WTC11 (cell line): ENCODE results near the gene HSDL2. TPM values are rescaled to one million over a fixed set of nuclear protein-coding genes. Genes with fewer than 3 reads are reported as not detected.

Experiments
- ATF1 ChIP-seq: sonication (generic); formaldehyde crosslinking; IDR thresholded peaks from 2 replicates; pipeline ENCODE4 v1.8.1; 2023; ENCODE audit warnings: mild to moderate bottlenecking, moderate library complexity, missing genetic modification reagents
- ATF2 ChIP-seq: sonication (generic); formaldehyde crosslinking; IDR thresholded peaks from 2 replicates; pipeline ENCODE4 v1.8.1; 2022; ENCODE audit warnings: low read depth, missing genetic modification reagents, borderline replicate concordance
- CREM ChIP-seq: sonication (generic); formaldehyde crosslinking; IDR thresholded peaks from 2 replicates; pipeline ENCODE4 v1.8.1; 2022; ENCODE audit warnings: mild to moderate bottlenecking, missing genetic modification reagents, moderate library complexity
- FOXK1 ChIP-seq: sonication (generic); formaldehyde crosslinking; IDR thresholded peaks from 2 replicates; pipeline ENCODE4 v1.8.0; 2022; ENCODE audit warnings: mild to moderate bottlenecking, moderate library complexity, missing genetic modification reagents
- FOXP1 ChIP-seq: sonication (generic); formaldehyde crosslinking; IDR thresholded peaks from 2 replicates; pipeline ENCODE4 v1.8.0; 2022; ENCODE audit warnings: missing genetic modification reagents, mild to moderate bottlenecking, moderate library complexity, borderline replicate concordance
- GABPB1 ChIP-seq: sonication (generic); formaldehyde crosslinking; IDR thresholded peaks from 2 replicates; pipeline ENCODE4 v1.8.1; 2023; ENCODE audit warnings: mild to moderate bottlenecking, missing genetic modification reagents
- GRHL2 ChIP-seq: fragments of 250-450 bp; sonication (Bioruptor Pico); IDR thresholded peaks from 2 replicates; pipeline ENCODE4 v1.8.0; 2022; ENCODE audit warnings: mild to moderate bottlenecking, moderate library complexity; ENCODE audit not compliant: insufficient replicate concordance, severe bottlenecking
- HMGA2 ChIP-seq: fragments of 250-450 bp; sonication (Bioruptor Pico); IDR thresholded peaks from 2 replicates; pipeline ENCODE4 v1.4.0; 2021; ENCODE audit warnings: mild to moderate bottlenecking, moderate library complexity
- JAZF1 ChIP-seq: fragments of 250-450 bp; sonication (Bioruptor Pico); IDR thresholded peaks from 2 replicates; pipeline ENCODE4 v1.9.0; 2021; ENCODE audit warnings: moderate library complexity, mild to moderate bottlenecking, inconsistent platforms
- MXD4 ChIP-seq: fragments of 250-450 bp; sonication (Bioruptor Pico); IDR thresholded peaks from 2 replicates; pipeline ENCODE4 v1.8.0; 2021; ENCODE audit warnings: mild to moderate bottlenecking, moderate library complexity, borderline replicate concordance
- NR1H2 ChIP-seq: sonication (generic); formaldehyde crosslinking; IDR thresholded peaks from 2 replicates; pipeline ENCODE4 v1.9.0; 2021; ENCODE audit warnings: mild to moderate bottlenecking, moderate library complexity, missing genetic modification reagents
- PRRX2 ChIP-seq: fragments of 250-450 bp; sonication (Bioruptor Pico); IDR thresholded peaks from 2 replicates; pipeline ENCODE4 v1.8.0; 2021; ENCODE audit warnings: mild to moderate bottlenecking
- RELA ChIP-seq: sonication (generic); formaldehyde crosslinking; IDR thresholded peaks from 2 replicates; pipeline ENCODE4 v1.8.1; 2022; ENCODE audit warnings: missing genetic modification reagents, mild to moderate bottlenecking, borderline replicate concordance
- SMAD3 ChIP-seq: sonication (generic); formaldehyde crosslinking; IDR thresholded peaks from 2 replicates; pipeline ENCODE4 v1.8.0; 2022; ENCODE audit warnings: missing genetic modification reagents, mild to moderate bottlenecking, borderline replicate concordance
- SMAD4 ChIP-seq: sonication (generic); formaldehyde crosslinking; IDR thresholded peaks from 2 replicates; pipeline ENCODE4 v1.8.0; 2022; ENCODE audit warnings: mild to moderate bottlenecking, missing genetic modification reagents
- TEAD1 ChIP-seq: sonication (generic); formaldehyde crosslinking; IDR thresholded peaks from 2 replicates; pipeline ENCODE4 v1.8.0; 2022; ENCODE audit warnings: mild to moderate bottlenecking, missing genetic modification reagents
- ZNF138 ChIP-seq: sonication (generic); formaldehyde crosslinking; conservative IDR thresholded peaks from 2 replicates; pipeline ENCODE4 v1.8.1; 2022; ENCODE audit warnings: mild to moderate bottlenecking, moderate library complexity, missing genetic modification reagents
- ZNF232 ChIP-seq: sonication (generic); formaldehyde crosslinking; IDR thresholded peaks from 2 replicates; pipeline ENCODE4 v1.8.0; 2022; ENCODE audit warnings: mild to moderate bottlenecking, missing genetic modification reagents
- ZNF263 ChIP-seq: sonication (generic); formaldehyde crosslinking; IDR thresholded peaks from 2 replicates; pipeline ENCODE4 v1.8.1; 2022; ENCODE audit warnings: low read depth, mild to moderate bottlenecking, moderate library complexity, missing genetic modification reagents
- ZNF416 ChIP-seq: fragments of 250-450 bp; sonication (Bioruptor Pico); IDR thresholded peaks from 2 replicates; pipeline ENCODE4 v1.9.0; 2021; ENCODE audit warnings: mild to moderate bottlenecking, inconsistent platforms
- ZNF671 ChIP-seq: fragments of 250-450 bp; sonication (Bioruptor Pico); IDR thresholded peaks from 2 replicates; pipeline ENCODE4 v1.8.0; 2021; ENCODE audit warnings: mild to moderate bottlenecking
- total RNA-seq: library from RNA; stranded (reverse); gene quantifications from 3 replicates; pipeline ENCODE4 v1.2.3, GENCODE V29; 2021
- TF ChIP-seq, protein P1 (sequence below): sonication (generic); formaldehyde crosslinking; IDR thresholded peaks from 2 replicates; pipeline ENCODE4 v1.8.0; 2023; ENCODE audit warnings: missing genetic modification reagents, mild to moderate bottlenecking, borderline replicate concordance
- TF ChIP-seq, protein P2 (sequence below): sonication (generic); formaldehyde crosslinking; IDR thresholded peaks from 2 replicates; pipeline ENCODE4 v1.8.0; 2022; ENCODE audit warnings: mild to moderate bottlenecking, missing genetic modification reagents
- TF ChIP-seq, protein P3 (sequence below): sonication (generic); formaldehyde crosslinking; IDR thresholded peaks from 2 replicates; pipeline ENCODE4 v1.8.0; 2022; ENCODE audit warnings: mild to moderate bottlenecking, missing genetic modification reagents
- TF ChIP-seq, protein P4 (sequence below): sonication (generic); formaldehyde crosslinking; conservative IDR thresholded peaks from 2 replicates; pipeline ENCODE4 v1.8.1; 2022; ENCODE audit warnings: mild to moderate bottlenecking, missing genetic modification reagents
- TF ChIP-seq, protein P5 (sequence below): sonication (generic); formaldehyde crosslinking; IDR thresholded peaks from 2 replicates; pipeline ENCODE4 v1.8.1; 2023; ENCODE audit warnings: mild to moderate bottlenecking, missing genetic modification reagents
- TF ChIP-seq, protein P6 (sequence below): fragments of 250-450 bp; sonication (Bioruptor Pico); IDR thresholded peaks from 2 replicates; pipeline ENCODE4 v1.9.0; 2021; ENCODE audit warnings: mild to moderate bottlenecking

HSDL2 gene
- total RNA-seq, 1 experiment from 2014 or later: 13.8 TPM

- TF ChIP-seq HMGA2 (CRISPR knock-in tag) (no peak), GABPB1 (CRISPR knock-in tag) (peak; percentile 61), FOXP1 (peak; percentile 56), ZNF263 (CRISPR knock-in tag) (no peak), ATF1 (CRISPR knock-in tag) (no peak), ZNF232 (CRISPR knock-in tag) (no peak; the same call in 1 of the 2 replicates), ZNF416 (CRISPR knock-in tag) (no peak; the same call in 1 of the 2 replicates), RELA (CRISPR knock-in tag) (no peak), CREM (CRISPR knock-in tag) (no peak), GRHL2 (CRISPR knock-in tag) (no peak), MXD4 (CRISPR knock-in tag) (no peak), ZNF671 (CRISPR knock-in tag) (no peak), PRRX2 (CRISPR knock-in tag) (no peak), JAZF1 (CRISPR knock-in tag) (no peak), FOXK1 (no peak), SMAD3 (CRISPR knock-in tag) (no peak; the same call in 1 of the 2 replicates), ATF2 (CRISPR knock-in tag) (no peak), SMAD4 (CRISPR knock-in tag) (no peak), NR1H2 (CRISPR knock-in tag) (no peak), ZNF138 (no peak), TEAD1 (CRISPR knock-in tag) (peak; percentile 81; the same call in 1 of the 2 replicates)
- TF ChIP-seq, protein P1, sequence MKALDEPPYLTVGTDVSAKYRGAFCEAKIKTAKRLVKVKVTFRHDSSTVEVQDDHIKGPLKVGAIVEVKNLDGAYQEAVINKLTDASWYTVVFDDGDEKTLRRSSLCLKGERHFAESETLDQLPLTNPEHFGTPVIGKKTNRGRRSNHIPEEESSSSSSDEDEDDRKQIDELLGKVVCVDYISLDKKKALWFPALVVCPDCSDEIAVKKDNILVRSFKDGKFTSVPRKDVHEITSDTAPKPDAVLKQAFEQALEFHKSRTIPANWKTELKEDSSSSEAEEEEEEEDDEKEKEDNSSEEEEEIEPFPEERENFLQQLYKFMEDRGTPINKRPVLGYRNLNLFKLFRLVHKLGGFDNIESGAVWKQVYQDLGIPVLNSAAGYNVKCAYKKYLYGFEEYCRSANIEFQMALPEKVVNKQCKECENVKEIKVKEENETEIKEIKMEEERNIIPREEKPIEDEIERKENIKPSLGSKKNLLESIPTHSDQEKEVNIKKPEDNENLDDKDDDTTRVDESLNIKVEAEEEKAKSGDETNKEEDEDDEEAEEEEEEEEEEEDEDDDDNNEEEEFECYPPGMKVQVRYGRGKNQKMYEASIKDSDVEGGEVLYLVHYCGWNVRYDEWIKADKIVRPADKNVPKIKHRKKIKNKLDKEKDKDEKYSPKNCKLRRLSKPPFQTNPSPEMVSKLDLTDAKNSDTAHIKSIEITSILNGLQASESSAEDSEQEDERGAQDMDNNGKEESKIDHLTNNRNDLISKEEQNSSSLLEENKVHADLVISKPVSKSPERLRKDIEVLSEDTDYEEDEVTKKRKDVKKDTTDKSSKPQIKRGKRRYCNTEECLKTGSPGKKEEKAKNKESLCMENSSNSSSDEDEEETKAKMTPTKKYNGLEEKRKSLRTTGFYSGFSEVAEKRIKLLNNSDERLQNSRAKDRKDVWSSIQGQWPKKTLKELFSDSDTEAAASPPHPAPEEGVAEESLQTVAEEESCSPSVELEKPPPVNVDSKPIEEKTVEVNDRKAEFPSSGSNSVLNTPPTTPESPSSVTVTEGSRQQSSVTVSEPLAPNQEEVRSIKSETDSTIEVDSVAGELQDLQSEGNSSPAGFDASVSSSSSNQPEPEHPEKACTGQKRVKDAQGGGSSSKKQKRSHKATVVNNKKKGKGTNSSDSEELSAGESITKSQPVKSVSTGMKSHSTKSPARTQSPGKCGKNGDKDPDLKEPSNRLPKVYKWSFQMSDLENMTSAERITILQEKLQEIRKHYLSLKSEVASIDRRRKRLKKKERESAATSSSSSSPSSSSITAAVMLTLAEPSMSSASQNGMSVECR: no peak
- TF ChIP-seq, protein P2, sequence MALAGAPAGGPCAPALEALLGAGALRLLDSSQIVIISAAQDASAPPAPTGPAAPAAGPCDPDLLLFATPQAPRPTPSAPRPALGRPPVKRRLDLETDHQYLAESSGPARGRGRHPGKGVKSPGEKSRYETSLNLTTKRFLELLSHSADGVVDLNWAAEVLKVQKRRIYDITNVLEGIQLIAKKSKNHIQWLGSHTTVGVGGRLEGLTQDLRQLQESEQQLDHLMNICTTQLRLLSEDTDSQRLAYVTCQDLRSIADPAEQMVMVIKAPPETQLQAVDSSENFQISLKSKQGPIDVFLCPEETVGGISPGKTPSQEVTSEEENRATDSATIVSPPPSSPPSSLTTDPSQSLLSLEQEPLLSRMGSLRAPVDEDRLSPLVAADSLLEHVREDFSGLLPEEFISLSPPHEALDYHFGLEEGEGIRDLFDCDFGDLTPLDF (CRISPR knock-in tag): no peak
- TF ChIP-seq, protein P3, sequence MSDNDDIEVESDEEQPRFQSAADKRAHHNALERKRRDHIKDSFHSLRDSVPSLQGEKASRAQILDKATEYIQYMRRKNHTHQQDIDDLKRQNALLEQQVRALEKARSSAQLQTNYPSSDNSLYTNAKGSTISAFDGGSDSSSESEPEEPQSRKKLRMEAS (CRISPR knock-in tag): peak; percentile 82
- TF ChIP-seq, protein P4, sequence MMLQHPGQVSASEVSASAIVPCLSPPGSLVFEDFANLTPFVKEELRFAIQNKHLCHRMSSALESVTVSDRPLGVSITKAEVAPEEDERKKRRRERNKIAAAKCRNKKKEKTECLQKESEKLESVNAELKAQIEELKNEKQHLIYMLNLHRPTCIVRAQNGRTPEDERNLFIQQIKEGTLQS (CRISPR knock-in tag): no peak
- TF ChIP-seq, protein P5, sequence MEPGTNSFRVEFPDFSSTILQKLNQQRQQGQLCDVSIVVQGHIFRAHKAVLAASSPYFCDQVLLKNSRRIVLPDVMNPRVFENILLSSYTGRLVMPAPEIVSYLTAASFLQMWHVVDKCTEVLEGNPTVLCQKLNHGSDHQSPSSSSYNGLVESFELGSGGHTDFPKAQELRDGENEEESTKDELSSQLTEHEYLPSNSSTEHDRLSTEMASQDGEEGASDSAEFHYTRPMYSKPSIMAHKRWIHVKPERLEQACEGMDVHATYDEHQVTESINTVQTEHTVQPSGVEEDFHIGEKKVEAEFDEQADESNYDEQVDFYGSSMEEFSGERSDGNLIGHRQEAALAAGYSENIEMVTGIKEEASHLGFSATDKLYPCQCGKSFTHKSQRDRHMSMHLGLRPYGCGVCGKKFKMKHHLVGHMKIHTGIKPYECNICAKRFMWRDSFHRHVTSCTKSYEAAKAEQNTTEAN: no peak
- TF ChIP-seq, protein P6, sequence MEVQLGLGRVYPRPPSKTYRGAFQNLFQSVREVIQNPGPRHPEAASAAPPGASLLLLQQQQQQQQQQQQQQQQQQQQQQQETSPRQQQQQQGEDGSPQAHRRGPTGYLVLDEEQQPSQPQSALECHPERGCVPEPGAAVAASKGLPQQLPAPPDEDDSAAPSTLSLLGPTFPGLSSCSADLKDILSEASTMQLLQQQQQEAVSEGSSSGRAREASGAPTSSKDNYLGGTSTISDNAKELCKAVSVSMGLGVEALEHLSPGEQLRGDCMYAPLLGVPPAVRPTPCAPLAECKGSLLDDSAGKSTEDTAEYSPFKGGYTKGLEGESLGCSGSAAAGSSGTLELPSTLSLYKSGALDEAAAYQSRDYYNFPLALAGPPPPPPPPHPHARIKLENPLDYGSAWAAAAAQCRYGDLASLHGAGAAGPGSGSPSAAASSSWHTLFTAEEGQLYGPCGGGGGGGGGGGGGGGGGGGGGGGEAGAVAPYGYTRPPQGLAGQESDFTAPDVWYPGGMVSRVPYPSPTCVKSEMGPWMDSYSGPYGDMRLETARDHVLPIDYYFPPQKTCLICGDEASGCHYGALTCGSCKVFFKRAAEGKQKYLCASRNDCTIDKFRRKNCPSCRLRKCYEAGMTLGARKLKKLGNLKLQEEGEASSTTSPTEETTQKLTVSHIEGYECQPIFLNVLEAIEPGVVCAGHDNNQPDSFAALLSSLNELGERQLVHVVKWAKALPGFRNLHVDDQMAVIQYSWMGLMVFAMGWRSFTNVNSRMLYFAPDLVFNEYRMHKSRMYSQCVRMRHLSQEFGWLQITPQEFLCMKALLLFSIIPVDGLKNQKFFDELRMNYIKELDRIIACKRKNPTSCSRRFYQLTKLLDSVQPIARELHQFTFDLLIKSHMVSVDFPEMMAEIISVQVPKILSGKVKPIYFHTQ (CRISPR knock-in tag): no peak
These were observed 469 bp upstream of the HSDL2 start (continued) for GRCh38 chr9:112379177-112380101.
